ENCODE results near the gene CALHM2. TPM values are rescaled to one million over a fixed set of nuclear protein-coding genes. Genes with fewer than 3 reads are reported as not detected.
A peak's percentile ranks its signal among the peaks of the same experiment; 100 is the strongest.

Gene CALHM2
- total and polyA plus RNA-seq, 2 donors (not counting 3 experiments of a cell fraction or from before 2014, with no cell fraction given) = 32.1 to 38.4 TPM

DNA sequence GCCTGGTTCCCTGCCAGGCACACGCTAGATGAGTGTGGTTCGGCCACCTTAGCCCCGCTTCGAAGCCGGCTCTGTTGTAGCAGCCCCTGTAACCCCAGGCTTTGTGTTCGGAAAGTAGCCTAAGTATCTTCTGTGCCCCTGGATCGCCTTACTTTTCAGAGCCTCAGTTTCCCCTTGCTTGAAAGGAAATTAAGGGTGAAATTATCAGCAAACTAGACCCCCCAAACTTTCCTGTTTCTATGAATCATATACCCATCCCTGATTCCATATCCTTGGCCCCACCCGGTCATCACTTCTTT, 55.4 kb downstream of the CALHM2 start:
- dilution Hi-C loops (cut with MboI; ENCODE audit: extremely low pct_ligation_motif_present, low sequenced_read_pairs) = no loop called here

More for the DNA sequence above, 55.4 kb downstream of the CALHM2 start:
- Histone ChIP-seq H4K20me1 (replicated peaks; ENCODE audit: control insufficient read depth, extremely low read depth, insufficient read depth, low read length) (no peaks in the 10 kb centered on the region), H3K4me3 (replicated peaks in 1 of 3; ENCODE audit: insufficient read depth in 1 of 3, low read depth in 1 of 3, low read length in 3 of 3) (peak overlapping the region; percentile 65 to 89 (median 81)), H3K9me1 (replicated peaks; ENCODE audit: control insufficient read depth, extremely low read depth, insufficient read depth, low read length) (no peaks in the 10 kb centered on the region), H2AFZ (ENCODE audit: low read depth, low read length) (peak overlapping the region; percentile 70), H3K79me2 (ENCODE audit: control insufficient read depth, insufficient read depth, low read length) (peaks cover 62% of the 10 kb centered on the region), H3K9me3 (replicated peaks; ENCODE audit: control insufficient read depth, insufficient read depth, low read length) (no peaks in the 10 kb centered on the region), H3K27me3 (ENCODE audit: control insufficient read depth in 2 of 2, insufficient read depth in 2 of 2, low read length in 2 of 2) (no peaks in the 10 kb centered on the region), H3K4me2 (ENCODE audit: insufficient read depth, low read length) (peak overlapping the region; percentile 72), H3K4me1 (ENCODE audit: control insufficient read depth, extremely low read depth, insufficient read depth, low read length) (peaks cover 16% of the 10 kb centered on the region), H3K9ac (replicated peaks; ENCODE audit: extremely low read depth, insufficient read depth, low read length) (peak overlapping the region; percentile 80), H3K27ac (ENCODE audit: insufficient read depth, low read depth, low read length) (peak overlapping the region; percentile 34), H3K36me3 (ENCODE audit: control insufficient read depth in 2 of 2, extremely low read depth in 1 of 2, insufficient read depth in 2 of 2, low read length in 2 of 2) (peaks cover 5 to 12% of the 10 kb centered on the region in 2 experiments)
- CTCF ChIA-PET = interaction anchor here (0.9 to 1.9 kb wide), 4 partner anchors 9 to 479 kb away, joined by 3 to 5 read pairs (median 4); partner anchors contain the start of gene CNNM2
- TSS peak; percentile 65 for BruUV-seq (replicated peaks)
- FAIRE-seq (no peak), DNase-seq (ENCODE audit: low read depth, low spot score) (no peak)
- intact Hi-C loops (cut with micrococcal nuclease) = loop anchor here (1.0 kb wide), 2 partner anchors 28 to 46 kb away; no protein-coding TSS in a partner anchor
- POLR2A ChIA-PET = no interaction called here
- no peak for TF ChIP-seq JUN (IDR thresholded peaks at IDR 0.05; ENCODE audit: borderline replicate concordance, insufficient read depth, insufficient read length, low read depth)
- TF ChIP-seq, protein P1, sequence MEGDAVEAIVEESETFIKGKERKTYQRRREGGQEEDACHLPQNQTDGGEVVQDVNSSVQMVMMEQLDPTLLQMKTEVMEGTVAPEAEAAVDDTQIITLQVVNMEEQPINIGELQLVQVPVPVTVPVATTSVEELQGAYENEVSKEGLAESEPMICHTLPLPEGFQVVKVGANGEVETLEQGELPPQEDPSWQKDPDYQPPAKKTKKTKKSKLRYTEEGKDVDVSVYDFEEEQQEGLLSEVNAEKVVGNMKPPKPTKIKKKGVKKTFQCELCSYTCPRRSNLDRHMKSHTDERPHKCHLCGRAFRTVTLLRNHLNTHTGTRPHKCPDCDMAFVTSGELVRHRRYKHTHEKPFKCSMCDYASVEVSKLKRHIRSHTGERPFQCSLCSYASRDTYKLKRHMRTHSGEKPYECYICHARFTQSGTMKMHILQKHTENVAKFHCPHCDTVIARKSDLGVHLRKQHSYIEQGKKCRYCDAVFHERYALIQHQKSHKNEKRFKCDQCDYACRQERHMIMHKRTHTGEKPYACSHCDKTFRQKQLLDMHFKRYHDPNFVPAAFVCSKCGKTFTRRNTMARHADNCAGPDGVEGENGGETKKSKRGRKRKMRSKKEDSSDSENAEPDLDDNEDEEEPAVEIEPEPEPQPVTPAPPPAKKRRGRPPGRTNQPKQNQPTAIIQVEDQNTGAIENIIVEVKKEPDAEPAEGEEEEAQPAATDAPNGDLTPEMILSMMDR (IDR thresholded peaks at IDR 0.05; ENCODE audit: extremely low read depth in 1 of 2, insufficient read depth in 1 of 2, low read depth in 1 of 2, low read length in 2 of 2) = no peak
- TF ChIP-seq, protein P2, sequence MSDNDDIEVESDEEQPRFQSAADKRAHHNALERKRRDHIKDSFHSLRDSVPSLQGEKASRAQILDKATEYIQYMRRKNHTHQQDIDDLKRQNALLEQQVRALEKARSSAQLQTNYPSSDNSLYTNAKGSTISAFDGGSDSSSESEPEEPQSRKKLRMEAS (IDR thresholded peaks at IDR 0.05; ENCODE audit: insufficient read depth, insufficient read length) = no peak
- no peak for TF ChIP-seq POLR2AphosphoS5 (IDR thresholded peaks at IDR 0.05; ENCODE audit: insufficient read depth, low read depth, low read length)
- TF ChIP-seq GATA2 (IDR thresholded peaks at IDR 0.05; ENCODE audit: insufficient read depth, insufficient read length, low read depth, low read length) = no peak
- no peak for TF ChIP-seq FOS (IDR thresholded peaks at IDR 0.05; ENCODE audit: borderline replicate concordance, insufficient read depth, low read length)
- TF ChIP-seq EZH2 (IDR thresholded peaks at IDR 0.05; ENCODE audit: borderline replicate concordance, low read depth, low read length, severe bottlenecking) = no peak
- TF ChIP-seq POLR2A (IDR thresholded peaks at IDR 0.05; ENCODE audit: low read depth, low read length) = no peak
- TF ChIP-seq MYC (IDR thresholded peaks at IDR 0.05; ENCODE audit: low read depth, low read length) = no peak

Other genes starting within 250 kb of the CALHM2 start
- not detected in 2 replicates for gene RPEL1, start 206.5 kb downstream of the CALHM2 start, total RNA-seq
- gene RPEL1, start 206.5 kb downstream of the CALHM2 start, polyA plus RNA-seq = 0.04 and 0.11 TPM in 2 replicates
- gene INA, start 175.2 kb downstream of the CALHM2 start, total RNA-seq = 0.39 and 0.40 TPM in 2 replicates
- gene INA, start 175.2 kb downstream of the CALHM2 start, polyA plus RNA-seq = 0.25 and 0.29 TPM in 2 replicates
- 11.3 and 11.5 TPM in 2 replicates for gene PCGF6, start 101.2 kb downstream of the CALHM2 start, total RNA-seq
- gene PCGF6, start 101.2 kb downstream of the CALHM2 start, polyA plus RNA-seq = 2.5 and 3.8 TPM in 2 replicates
- 5.8 and 6.0 TPM in 2 replicates for gene TAF5, start 84.4 kb downstream of the CALHM2 start, total RNA-seq
- 1.9 and 2.4 TPM in 2 replicates for gene TAF5, start 84.4 kb downstream of the CALHM2 start, polyA plus RNA-seq
- gene ATP5MK, start 55.9 kb downstream of the CALHM2 start, total RNA-seq = 369 and 407 TPM in 2 replicates
- 212 and 295 TPM in 2 replicates for gene ATP5MK, start 55.9 kb downstream of the CALHM2 start, polyA plus RNA-seq
- 52.7 and 56.2 TPM in 2 replicates for gene PDCD11, start 55.7 kb downstream of the CALHM2 start, total RNA-seq
- gene PDCD11, start 55.7 kb downstream of the CALHM2 start, polyA plus RNA-seq = 12.4 and 12.6 TPM in 2 replicates
- gene CALHM1, start 6.5 kb upstream of the CALHM2 start, total RNA-seq = not detected in 2 replicates
- not detected in 2 replicates for gene CALHM1, start 6.5 kb upstream of the CALHM2 start, polyA plus RNA-seq
- not detected in 2 replicates for gene CALHM3, start 26.9 kb upstream of the CALHM2 start, total RNA-seq
- not detected in 2 replicates for gene CALHM3, start 26.9 kb upstream of the CALHM2 start, polyA plus RNA-seq
- gene NEURL1, start 41.3 kb upstream of the CALHM2 start, total RNA-seq = 0.22 and 0.30 TPM in 2 replicates
- 0.06 TPM in 2 replicates for gene NEURL1, start 41.3 kb upstream of the CALHM2 start, polyA plus RNA-seq

Measured in endothelial cell of umbilical vein (primary cell).